ENCODE measurements around the gene LRRN4CL. TPM values are rescaled to one million over a fixed set of nuclear protein-coding genes. Genes with fewer than 3 reads are reported as not detected.
"Not testable (repeated sequence)": the region's sequence is repeated elsewhere in the genome, so short reads cannot be mapped to it uniquely, and the experiment has no call there.

Gene LRRN4CL
- total and polyA plus RNA-seq, 2 of the 8 experiments (the other 6 are each of a cell fraction or from before 2014, with no cell fraction given): 0.05 to 0.26 TPM

- TF ChIP-seq NRF1 (IDR thresholded peaks at IDR 0.05; ENCODE audit: low read depth, low read length): no peak
Measured at GRCh38 chr11:62694455-62695167, 5.3 kb upstream of the LRRN4CL start (continued).

- not testable (repeated sequence) for H3K18ac ChIP-seq (ENCODE audit: extremely low read depth, low read length); H2BK120ac ChIP-seq (replicated peaks; ENCODE audit: low read depth, low read length); H2BK20ac ChIP-seq (ENCODE audit: low read length); H3K23me2 ChIP-seq (ENCODE audit: low read depth, low read length); H3K56ac ChIP-seq (replicated peaks; ENCODE audit: insufficient read length, low read depth, low read length); FAIRE-seq; H3K4me2 ChIP-seq (ENCODE audit: insufficient read depth in 1 of 2, low read depth in 2 of 2, low read length in 2 of 2); H3K27me3 ChIP-seq (replicated peaks in 1 of 4; ENCODE audit: control insufficient read depth in 3 of 4, extremely low read depth in 1 of 4, insufficient read depth in 3 of 4, low read length in 3 of 4); DNase-seq (ENCODE audit: low read depth in 1 of 2, low spot score in 2 of 2); H4K20me1 ChIP-seq (replicated peaks in 1 of 2; ENCODE audit: control insufficient read depth in 1 of 2, insufficient read depth in 2 of 2, low read length in 2 of 2); H4K8ac ChIP-seq (ENCODE audit: extremely low read depth, insufficient read depth, low read length); H3K79me1 ChIP-seq (ENCODE audit: low read depth, low read length); H2BK15ac ChIP-seq (ENCODE audit: low read length); H3K4me3 ChIP-seq (ENCODE audit: extremely low read depth in 1 of 4, insufficient read depth in 2 of 4, low read depth in 3 of 4, low read length in 4 of 4); H2BK12ac ChIP-seq (ENCODE audit: low read depth, low read length); H2AFZ ChIP-seq (ENCODE audit: low read length); H4K91ac ChIP-seq (replicated peaks; ENCODE audit: insufficient read length, low read length); H4K5ac ChIP-seq (ENCODE audit: insufficient read length, low read depth, low read length); H2BK5ac ChIP-seq (ENCODE audit: low read depth, low read length); H3K79me2 ChIP-seq (ENCODE audit: control insufficient read depth in 1 of 2, insufficient read depth in 2 of 2, low read length in 2 of 2); H3K9me3 ChIP-seq (ENCODE audit: insufficient read depth in 2 of 2, low read depth in 1 of 2, low read length in 1 of 2); H3K4ac ChIP-seq (replicated peaks; ENCODE audit: insufficient read length, low read depth, low read length); H2AK5ac ChIP-seq (ENCODE audit: low read depth, low read length); H3K27ac ChIP-seq (ENCODE audit: low read depth, low read length); H3K4me1 ChIP-seq (replicated peaks in 1 of 4; ENCODE audit: control insufficient read depth in 3 of 4, insufficient read depth in 4 of 4, low read length in 3 of 4); H3K23ac ChIP-seq (ENCODE audit: insufficient read length); H3K14ac ChIP-seq (ENCODE audit: insufficient read length); H3K9ac ChIP-seq (replicated peaks in 1 of 4; ENCODE audit: extremely low read depth in 1 of 4, low read depth in 3 of 4, low read length in 3 of 4)
- ChIA-PET POLR2A (ENCODE audit: partially characterized antibody) (interaction anchor here (0.9 to 61.4 kb wide), 3 partner anchors 12 to 33 kb away, joined by 3 to 2041 read pairs (median 34); partner anchors contain the start of genes BSCL2, C11orf98, CSKMT and GANAB), CTCF (ENCODE audit: partially characterized antibody) (interaction anchor here (0.6 to 10.3 kb wide), 22 partner anchors 10 to 299 kb away, joined by 3 to 114 read pairs (median 3); partner anchors contain the start of genes B3GAT3, C11orf98, CSKMT and TAF6L)
- WGBS, 2 experiments (ENCODE audit: extremely low coverage in 1 of 2, insufficient coverage in 1 of 2, insufficient read length in 1 of 2, insufficient replicate concordance in 2 of 2, low coverage in 1 of 2, low lambda C conversion rate in 2 of 2, missing lambda C conversion rate in 1 of 2): 100% methylated on average over 1 of the region's 4 CpGs; no CpG with 5 or more reads in 1 of the 2 experiments
- H3K36me3 ChIP-seq (ENCODE audit: control insufficient read depth in 2 of 4, insufficient read depth in 4 of 4, low read length in 3 of 4): peaks cover 11 to 29% (median 25%) of the 10 kb centered on the region in 4 experiments; a peak in 6 of 8 replicates
Measured at GRCh38 chr11:62693624-62694023, 4.3 kb upstream of the LRRN4CL start.

Measured in H1 (cell line).